Activated naive CD4-positive, alpha-beta T cell treated with anti-CD3 and anti-CD28 coated beads, Interleukin-2, amount 10 ng/mL, durations not matched to agents 5 hours and 36 hours (primary cell): ENCODE data around the gene EIF1AD. TPM values are rescaled to one million over a fixed set of nuclear protein-coding genes. Genes with fewer than 3 reads are reported as not detected.

Experiments
- total RNA-seq, 2 experiments: library from RNA; stranded (reverse); gene quantifications; one replicate each; pipeline ENCODE4 v1.2.3, GENCODE V29; 2021

Gene EIF1AD, protein sequence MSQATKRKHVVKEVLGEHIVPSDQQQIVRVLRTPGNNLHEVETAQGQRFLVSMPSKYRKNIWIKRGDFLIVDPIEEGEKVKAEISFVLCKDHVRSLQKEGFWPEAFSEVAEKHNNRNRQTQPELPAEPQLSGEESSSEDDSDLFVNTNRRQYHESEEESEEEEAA
- 10 to 100 TPM; 37.8 to 41.8 TPM for total RNA-seq

DNA sequence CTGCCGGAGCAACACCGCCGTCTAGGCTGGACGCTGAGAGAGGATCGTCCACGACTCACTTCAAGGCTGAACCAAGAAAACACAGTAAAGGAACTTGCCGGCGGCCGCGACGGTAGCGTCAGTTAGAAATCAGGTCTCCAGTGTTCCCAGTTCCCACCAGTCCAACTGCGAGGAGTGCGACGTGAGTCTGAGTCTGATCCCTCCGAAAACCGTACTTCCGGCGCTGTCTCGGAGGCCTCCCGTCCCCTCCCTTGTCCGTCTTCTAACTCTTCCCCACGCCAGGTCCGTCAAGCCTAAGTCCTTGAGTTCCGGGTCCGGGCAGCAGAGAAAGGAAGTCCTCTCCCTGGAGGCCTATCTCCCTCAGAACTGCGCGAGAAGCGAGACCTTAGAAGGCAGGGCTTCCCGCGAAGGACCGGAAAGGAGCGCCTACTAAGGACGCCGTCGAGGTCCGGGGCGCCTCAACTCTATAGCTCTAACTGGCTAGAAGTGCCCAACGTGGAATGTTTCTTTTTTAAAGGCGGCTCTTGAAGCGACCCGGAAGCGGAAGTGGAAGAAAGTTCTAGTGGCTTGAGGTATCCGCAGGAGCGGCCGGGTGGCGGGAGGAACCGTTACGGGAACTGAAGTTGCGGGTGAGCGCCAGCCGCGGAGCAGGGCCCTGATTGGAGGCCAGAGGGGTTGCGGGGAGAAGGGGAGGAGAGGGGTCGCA is at the start of gene EIF1AD, which contains the start of gene BANF1:
EIF1AD (minus strand) TSS at position 216 of the 706 bp plus-strand sequence. CDS start 1,768 bp downstream, outside the sequence.
BANF1 (plus strand) TSS at position 562 of the 706 bp plus-strand sequence. CDS start 748 bp downstream, outside the sequence.

DNA sequence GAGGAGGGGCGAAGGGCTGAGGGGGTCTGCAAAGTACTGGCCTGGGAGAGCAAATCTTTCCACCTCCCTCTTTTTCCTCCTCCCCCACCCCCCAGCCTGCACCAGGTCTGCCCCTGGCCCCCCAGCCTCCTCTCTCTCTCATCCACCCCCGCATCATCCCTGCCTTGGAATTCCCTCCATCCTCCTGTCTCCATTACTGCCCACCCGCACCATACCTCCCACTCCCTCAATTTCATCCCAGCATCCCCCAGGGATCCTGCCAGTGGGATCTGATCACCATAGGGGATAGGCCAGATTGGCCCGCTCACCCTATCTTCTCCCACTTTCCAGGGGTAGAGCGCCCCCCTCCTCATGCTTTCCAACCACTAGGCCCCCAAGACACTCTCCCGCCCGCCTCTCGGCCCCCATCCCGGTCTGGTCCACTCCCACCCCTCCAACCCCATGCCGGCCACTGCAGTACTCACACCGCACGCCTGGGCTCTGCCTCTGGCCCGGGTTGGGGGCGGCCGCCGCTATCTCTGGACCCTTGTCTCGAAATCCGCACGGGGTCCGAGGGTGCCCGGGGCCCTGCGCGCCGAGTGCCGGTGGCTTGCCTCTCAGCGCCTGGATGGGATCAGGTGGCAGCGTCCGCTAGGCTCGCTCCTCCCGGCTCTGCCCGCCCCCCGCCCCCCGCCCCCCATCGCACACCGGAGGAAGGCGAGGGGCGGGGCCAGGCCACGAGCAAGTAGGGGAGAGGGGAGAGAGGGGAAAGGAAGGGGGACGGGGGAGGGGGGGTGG is 46.8 kb upstream of the EIF1AD start, which contains the start of gene GAL3ST3:
GAL3ST3 (minus strand) TSS at position 615 of the 777 bp plus-strand sequence. CDS start 3,746 bp downstream, outside the sequence.

DNA sequence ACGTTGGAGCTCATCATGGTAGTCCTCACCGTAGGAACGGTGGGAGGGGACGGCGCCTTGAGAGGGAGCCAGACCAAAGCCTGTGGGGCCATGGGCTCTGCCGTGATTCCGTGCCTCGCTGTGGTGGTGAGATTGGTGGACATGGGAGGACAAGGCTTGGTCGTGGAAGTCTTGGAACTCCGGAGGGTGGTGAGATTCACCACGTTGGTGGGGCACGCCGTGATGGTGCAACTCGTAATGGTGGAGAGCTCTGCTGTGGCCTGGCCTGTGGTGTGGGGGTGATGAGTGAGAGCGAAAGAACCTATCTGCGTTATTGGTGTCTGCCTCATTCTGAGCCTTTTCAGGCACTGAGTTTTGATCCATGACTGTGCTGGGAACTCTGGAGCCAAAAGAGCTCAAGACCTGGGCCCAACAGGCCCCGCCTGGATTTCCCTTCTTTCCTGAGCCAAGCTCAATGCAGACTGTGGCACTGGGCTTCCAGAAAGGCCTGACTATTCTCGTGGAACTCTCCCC is 24.1 kb upstream of the EIF1AD start, which contains the start of gene CATSPER1:
CATSPER1 (minus strand) TSS at position 463 of the 513 bp plus-strand sequence; CDS start at position 363, 100 bp downstream.

DNA sequence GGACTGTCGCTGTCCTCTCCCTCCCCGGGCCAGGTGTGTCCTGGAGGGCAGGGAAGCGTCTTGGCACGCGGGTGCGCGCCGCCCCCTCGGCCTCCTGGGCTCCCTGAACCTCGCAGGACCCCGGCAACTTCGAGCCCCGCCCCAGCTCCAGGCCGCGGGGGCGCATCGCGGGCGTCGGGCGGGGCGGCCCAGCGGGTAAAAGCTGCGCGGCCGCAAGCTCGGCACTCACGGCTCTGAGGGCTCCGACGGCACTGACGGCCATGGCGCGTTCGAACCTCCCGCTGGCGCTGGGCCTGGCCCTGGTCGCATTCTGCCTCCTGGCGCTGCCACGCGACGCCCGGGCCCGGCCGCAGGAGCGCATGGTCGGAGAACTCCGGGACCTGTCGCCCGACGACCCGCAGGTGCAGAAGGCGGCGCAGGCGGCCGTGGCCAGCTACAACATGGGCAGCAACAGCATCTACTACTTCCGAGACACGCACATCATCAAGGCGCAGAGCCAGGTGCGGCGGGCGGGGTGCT is 9.9 kb upstream of the EIF1AD start, which contains the start of gene CST6:
CST6 (plus strand) TSS at position 224 of the 519 bp plus-strand sequence; CDS start at position 261, 37 bp downstream.

DNA sequence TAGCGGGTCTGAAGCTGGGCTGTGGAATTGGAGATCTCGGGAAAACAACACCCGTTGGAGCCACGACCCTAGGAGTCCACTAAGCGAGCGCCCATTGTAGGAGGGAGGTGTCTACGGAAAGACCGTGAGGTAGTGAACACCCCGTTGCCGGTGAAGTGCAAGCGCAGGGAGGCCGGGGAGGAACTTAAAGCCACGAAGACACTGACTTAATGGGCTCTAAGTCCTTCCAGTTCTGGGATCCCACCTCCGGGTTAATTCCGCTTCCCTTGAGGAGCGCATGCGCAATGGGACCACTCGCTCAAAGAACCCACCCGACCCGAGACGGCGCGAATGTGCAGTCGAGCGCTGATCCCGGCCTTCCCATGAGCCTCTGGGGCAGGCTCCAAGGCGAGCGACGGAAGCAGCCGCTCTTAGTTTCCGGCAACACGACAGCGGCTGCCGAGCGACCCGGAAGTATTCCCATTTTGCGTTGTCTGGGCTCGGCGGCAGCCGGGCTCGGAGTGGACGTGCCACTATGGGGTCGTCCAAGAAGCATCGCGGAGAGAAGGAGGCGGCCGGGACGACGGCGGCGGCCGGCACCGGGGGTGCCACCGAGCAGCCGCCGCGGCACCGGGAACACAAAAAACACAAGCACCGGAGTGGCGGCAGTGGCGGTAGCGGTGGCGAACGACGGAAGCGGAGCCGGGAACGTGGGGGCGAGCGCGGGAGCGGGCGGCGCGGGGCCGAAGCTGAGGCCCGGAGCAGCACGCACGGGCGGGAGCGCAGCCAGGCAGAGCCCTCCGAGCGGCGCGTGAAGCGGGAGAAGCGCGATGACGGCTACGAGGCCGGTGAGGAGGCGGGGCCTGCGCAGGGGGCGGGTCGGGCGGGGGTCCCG is 40.5 kb downstream of the EIF1AD start, which contains the start of gene SART1:
SART1 (plus strand) TSS at position 468 of the 874 bp plus-strand sequence; CDS start at position 515, 47 bp downstream.

Other genes with a start within 250 kb of the EIF1AD start
- 10 to 100 TPM; 27.3 to 28.2 TPM for gene AP5B1, start 221.2 kb downstream of the EIF1AD start, total RNA-seq
- gene OVOL1, start 215.1 kb downstream of the EIF1AD start, total RNA-seq, result under 1 TPM; 0.48 to 0.55 TPM
- 1 to 10 TPM; 1.5 to 2.2 TPM for gene SNX32, start 168.2 kb downstream of the EIF1AD start, total RNA-seq
- gene CFL1, start 144.0 kb downstream of the EIF1AD start, total RNA-seq, result 1,000 to 10,000 TPM; 1,544 to 1,547 TPM
- gene MUS81, start 141.7 kb downstream of the EIF1AD start, total RNA-seq, result 10 to 100 TPM; 78.8 to 92.6 TPM
- 10 to 100 TPM; 10.5 to 12.1 TPM for gene EFEMP2, start 129.4 kb downstream of the EIF1AD start, total RNA-seq
- gene CTSW, start 122.3 kb downstream of the EIF1AD start, total RNA-seq, result 10 to 100 TPM; 47.0 to 47.2 TPM
- gene FIBP, start 113.7 kb downstream of the EIF1AD start, total RNA-seq, result 10 to 100 TPM; 63.8 to 64.3 TPM
- gene CCDC85B, start 111.5 kb downstream of the EIF1AD start, total RNA-seq, result 10 to 100 TPM; 44.8 to 46.0 TPM
- 1 to 10 TPM; 1.8 to 2.0 TPM for gene FOSL1, start 101.8 kb downstream of the EIF1AD start, total RNA-seq
- gene C11orf68, start 83.1 kb downstream of the EIF1AD start, total RNA-seq, result 10 to 100 TPM; 34.5 to 34.6 TPM
- gene DRAP1, start 82.7 kb downstream of the EIF1AD start, total RNA-seq, result 100 to 1,000 TPM; 165 to 171 TPM
- not detected for gene TSGA10IP, start 56.7 kb downstream of the EIF1AD start, total RNA-seq
- gene SART1, start 40.4 kb downstream of the EIF1AD start, total RNA-seq, result 10 to 100 TPM; 68.4 to 73.2 TPM
- 100 to 1,000 TPM; 186 to 197 TPM for gene BANF1, start 346 bp upstream of the EIF1AD start, total RNA-seq
- not detected for gene CST6, start 9.9 kb upstream of the EIF1AD start, total RNA-seq
- not detected for gene CATSPER1, start 24.3 kb upstream of the EIF1AD start, total RNA-seq
- gene GAL3ST3, start 47.0 kb upstream of the EIF1AD start, total RNA-seq, result not detected
- gene SF3B2, start 50.2 kb upstream of the EIF1AD start, total RNA-seq, result 100 to 1,000 TPM; 202 to 203 TPM
- gene PACS1, start 68.1 kb upstream of the EIF1AD start, total RNA-seq, result 100 to 1,000 TPM; 109 to 119 TPM